Measurements from ENCODE around the gene HIC1. TPM values are rescaled to one million over a fixed set of nuclear protein-coding genes. Genes with fewer than 3 reads are reported as not detected.

The HIC1 gene
- total and polyA plus RNA-seq, 2 experiments from 2014 or later, result 0.17 to 0.26 TPM

GRCh38 chr17:2028234-2028614 is 26.7 kb upstream of the HIC1 start:
- Mint-ChIP-seq H3K36me3 (ENCODE audit: low read depth) (no peaks in the 10 kb centered on the region; the same call in 2 of the 3 replicates), H3K4me1 (peaks cover 4% of the 10 kb centered on the region), H3K9me3 (no peaks in the 10 kb centered on the region), H3K4me3 (no peak overlapping the region), H3K27ac (no peak overlapping the region), H3K27me3 (ENCODE audit: insufficient read depth, low read depth, poor library complexity) (peaks cover 59% of the 10 kb centered on the region)
- Histone ChIP-seq H3K36me3 (ENCODE audit: insufficient read depth) (no peaks in the 10 kb centered on the region), H3K9me2 (ENCODE audit: insufficient read depth) (no peaks in the 10 kb centered on the region), H3K27ac (ENCODE audit: low read depth) (no peak overlapping the region), H3K79me2 (replicated peaks; ENCODE audit: insufficient read depth) (no peaks in the 10 kb centered on the region), H2AFZ (no peak overlapping the region), H3K4me3 (no peak overlapping the region), H3K27me3 (ENCODE audit: insufficient read depth) (peaks cover 66% of the 10 kb centered on the region), H4K20me1 (replicated peaks; ENCODE audit: insufficient read depth) (peaks cover 5% of the 10 kb centered on the region), H3K4me2 (no peak overlapping the region), H3F3A (replicated peaks; ENCODE audit: low read depth) (0 out of 2 replicates have a peak, but pooled peaks cover 4% of the 10 kb centered on the region), H3K4me1 (ENCODE audit: insufficient read depth) (peaks cover 4% of the 10 kb centered on the region; the same call in 1 of the 2 replicates)
- DNase-seq (ENCODE audit: low spot score) (no peak), ATAC-seq (no peak)
- TF ChIP-seq STAT1 (IDR thresholded peaks at IDR 0.05; ENCODE audit: unreplicated experiment), result no peak
- TF ChIP-seq JUNB (IDR thresholded peaks at IDR 0.05; ENCODE audit: unreplicated experiment), result no peak
- no peak for TF ChIP-seq ETS1 (IDR thresholded peaks at IDR 0.05)
- TF ChIP-seq CTCF (conservative IDR thresholded peaks at IDR 0.05; ENCODE audit: low read depth in 2 of 2), result no peak
- TF ChIP-seq ZNF114 (CRISPR knock-in tag; IDR thresholded peaks at IDR 0.05), result no peak
- no peak for TF ChIP-seq POLR2AphosphoS5 (IDR thresholded peaks at IDR 0.05; ENCODE audit: low read depth)
- TF ChIP-seq ZNF462 (CRISPR knock-in tag; IDR thresholded peaks at IDR 0.05), result no peak
- no peak for TF ChIP-seq NANOG (IDR thresholded peaks at IDR 0.05; ENCODE audit: borderline replicate concordance)
- no peak for TF ChIP-seq ZNF331 (CRISPR knock-in tag; IDR thresholded peaks at IDR 0.05; ENCODE audit: low read depth)
- no peak for TF ChIP-seq CREB1 (CRISPR knock-in tag; IDR thresholded peaks at IDR 0.05; ENCODE audit: low read depth)
- no peak for TF ChIP-seq REST (IDR thresholded peaks at IDR 0.05; ENCODE audit: unreplicated experiment)

Measured in GM23338 (cell line).